Fibroblast of skin of scalp (primary cell): ENCODE results near the gene SNX6.
"Not testable (repeated sequence)": the region's sequence is repeated elsewhere in the genome, so short reads cannot be mapped to it uniquely, and the experiment has no call there.

Experiments used
- DNase-seq: peaks from one replicate; pipeline ENCODE4 v3.0.0-alpha.2; 2013

SNX6 gene

DNA sequence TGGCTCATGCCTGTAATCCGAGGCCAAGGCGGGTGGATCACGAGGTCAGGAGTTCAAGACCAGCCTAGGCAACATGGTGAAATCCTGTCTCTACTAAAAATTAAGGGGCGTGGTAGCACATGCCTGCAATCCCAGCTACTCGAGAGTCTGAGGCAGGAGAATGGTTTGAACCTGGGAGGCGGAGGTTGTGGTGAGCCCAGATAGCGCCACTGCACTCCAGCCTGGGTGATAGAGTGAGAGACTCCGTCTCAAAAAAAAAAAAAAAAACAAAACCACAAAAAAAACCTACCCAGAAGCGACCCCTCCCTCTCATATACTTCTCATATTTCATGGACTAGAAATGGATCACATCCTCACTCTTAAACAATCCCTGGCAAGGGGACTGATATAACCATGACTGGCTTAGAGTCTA is 4.4 kb upstream of the SNX6 start:
- not testable (repeated sequence) for DNase-seq

DNA sequence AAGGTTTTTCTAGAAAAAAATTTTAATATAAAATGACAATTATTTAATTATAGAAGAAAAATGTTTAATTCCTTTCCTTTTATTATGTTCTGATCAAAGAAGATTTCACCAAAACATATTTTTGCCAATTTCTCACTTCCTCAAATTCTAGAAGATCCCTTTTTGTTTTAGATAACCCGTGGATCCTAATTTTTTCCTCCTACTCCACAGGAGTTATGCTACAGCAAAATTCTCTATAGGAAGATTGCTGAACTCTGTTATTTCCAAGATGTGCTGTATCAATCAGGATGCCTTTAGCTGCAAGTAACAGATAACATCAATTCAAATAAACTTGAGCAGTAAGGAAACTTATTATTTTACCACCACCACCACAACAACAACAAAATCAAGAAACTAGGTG is 3.8 kb upstream of the SNX6 start:
- DNase-seq: no peak

DNA sequence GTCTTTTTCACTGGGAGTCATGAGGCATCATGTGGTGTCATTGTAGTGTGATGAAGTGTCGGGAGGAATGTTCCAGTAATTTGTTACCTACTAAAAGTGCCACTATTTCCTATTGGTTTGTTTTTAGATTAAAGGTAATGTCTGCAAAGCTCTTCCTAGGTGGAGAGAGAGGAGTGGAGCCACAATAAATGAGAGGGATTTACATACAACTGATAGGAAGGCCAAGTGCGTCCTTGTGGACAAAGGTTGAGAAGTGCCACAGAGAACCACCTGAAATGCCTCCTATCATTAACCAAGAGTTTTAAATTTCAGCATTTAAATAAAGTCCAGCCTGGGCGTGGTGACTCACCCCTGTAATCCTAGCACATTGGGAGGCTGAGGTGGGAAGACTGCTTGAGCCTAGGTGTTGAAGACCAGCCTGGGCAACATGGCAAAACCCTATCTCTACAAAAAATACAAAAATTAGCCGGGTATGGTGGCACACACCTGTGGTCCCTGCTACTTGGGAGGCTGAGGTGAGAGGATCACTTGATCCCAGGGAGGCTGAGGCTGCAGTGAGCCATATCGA is 2.5 kb upstream of the SNX6 start:
- DNase-seq: no peak

DNA sequence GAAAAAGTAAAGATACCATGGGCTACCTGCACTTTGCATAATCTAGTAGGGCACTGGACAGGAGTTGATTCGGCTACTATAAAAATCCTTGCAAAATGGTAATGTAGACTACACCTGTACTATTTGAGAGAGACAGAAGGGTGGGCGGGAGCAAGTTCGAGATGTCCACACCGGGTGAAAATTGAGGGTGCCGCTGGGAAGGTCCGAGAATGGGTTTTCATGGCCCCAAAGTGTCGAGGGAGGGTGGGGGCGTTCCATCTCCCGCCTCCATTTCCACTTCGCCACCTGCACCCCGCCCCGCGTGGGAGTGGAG is 648 bp downstream of the SNX6 start:
- DNase-seq: no peak

DNA sequence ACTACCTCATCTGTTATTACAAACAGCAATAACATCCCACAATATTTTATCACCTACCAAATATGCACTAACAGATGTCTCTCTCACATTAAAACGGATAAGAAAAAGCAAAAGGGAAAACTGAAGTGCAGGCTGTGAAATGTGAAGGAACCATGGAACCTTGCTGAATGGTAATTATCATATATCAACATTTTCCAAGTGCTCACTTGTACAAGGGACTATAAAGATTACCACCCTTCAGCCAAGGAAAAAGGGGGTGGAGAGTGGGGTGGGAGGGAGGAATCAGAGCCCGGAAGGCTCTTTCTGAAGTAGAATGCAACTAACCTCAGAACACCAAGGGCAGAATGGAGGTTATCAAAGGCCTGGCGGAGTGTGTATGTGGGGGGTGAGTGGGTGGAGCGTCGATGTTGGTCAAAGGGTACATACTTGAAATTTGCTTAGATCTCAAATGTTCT is 1.2 kb downstream of the SNX6 start:
- DNase-seq: no peak

DNA sequence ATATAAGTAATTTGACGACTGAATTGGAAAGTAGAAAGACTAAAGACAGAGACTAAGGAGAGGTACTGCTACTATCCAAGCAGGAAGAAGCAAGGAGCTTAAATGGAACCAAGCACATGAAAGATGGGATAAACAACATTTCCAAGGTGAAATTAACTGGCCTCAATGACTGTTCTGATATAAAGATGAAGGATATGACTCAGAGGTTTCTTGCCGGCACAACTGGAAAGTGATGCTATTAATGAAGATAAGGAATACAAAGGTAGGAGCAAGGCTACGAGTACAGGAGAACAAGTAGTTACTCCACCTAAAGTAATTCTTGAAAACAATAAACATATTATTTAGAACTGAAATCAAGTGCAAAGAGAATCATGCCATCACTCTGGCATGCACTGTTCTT is 6.4 kb downstream of the SNX6 start:
- no peak for DNase-seq

DNA sequence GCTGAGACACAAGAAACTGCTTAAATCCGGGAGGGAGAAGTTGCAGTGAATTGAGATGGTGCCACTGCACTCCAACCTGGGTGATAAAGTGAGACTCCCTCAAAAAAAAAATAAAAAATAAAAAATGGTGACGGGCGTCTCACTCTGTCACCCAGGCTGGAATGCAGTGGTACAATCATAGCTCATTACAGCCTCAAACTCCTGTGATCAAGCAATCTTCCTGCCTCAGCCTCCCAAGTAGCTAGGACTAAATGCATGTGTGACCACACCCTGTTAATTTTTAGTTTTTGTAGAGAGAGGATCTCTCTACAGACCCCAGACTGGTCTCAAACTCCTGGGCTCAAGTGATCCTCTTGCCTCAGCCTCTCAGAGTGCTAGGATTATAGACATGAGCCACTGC is 9.1 kb downstream of the SNX6 start:
- DNase-seq: no peak

DNA sequence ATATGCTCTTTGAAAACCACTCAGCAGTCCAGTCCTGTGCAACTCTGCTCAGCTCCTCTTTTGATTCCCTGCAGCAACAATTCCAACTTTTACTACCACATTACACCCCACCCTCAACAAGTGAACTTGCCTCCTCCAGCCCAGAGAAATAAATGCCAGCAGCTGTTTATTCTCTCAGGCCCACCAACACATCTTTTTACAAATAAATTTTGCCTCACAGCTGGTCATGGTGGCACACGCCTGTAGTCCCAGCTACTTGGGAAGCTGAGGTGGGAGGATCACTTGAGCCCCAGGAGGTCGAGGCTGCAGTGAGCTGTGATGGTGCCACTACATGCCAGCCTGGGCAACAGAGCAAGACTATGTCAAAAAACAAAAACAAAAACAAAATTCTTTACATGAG is 9.8 kb downstream of the SNX6 start:
- DNase-seq: no peak

DNA sequence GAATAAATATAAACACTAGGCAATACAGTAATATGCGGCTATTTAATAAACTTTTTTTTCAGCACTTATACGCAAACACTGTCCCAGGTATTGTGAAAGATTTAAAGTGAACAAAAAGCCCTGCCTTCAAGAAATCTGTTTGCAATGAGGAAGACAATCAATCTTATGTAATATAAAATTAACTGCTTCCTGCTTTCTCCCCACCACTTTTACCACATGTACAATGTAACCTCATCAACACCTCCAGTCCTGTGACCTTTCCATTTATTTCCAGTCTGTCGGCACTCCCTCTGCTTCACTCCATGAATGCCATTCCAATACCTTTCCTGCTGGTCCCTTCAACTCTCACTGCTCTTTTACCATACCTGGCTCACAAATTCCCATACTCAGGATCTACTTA is 10.5 kb downstream of the SNX6 start:
- no peak for DNase-seq

DNA sequence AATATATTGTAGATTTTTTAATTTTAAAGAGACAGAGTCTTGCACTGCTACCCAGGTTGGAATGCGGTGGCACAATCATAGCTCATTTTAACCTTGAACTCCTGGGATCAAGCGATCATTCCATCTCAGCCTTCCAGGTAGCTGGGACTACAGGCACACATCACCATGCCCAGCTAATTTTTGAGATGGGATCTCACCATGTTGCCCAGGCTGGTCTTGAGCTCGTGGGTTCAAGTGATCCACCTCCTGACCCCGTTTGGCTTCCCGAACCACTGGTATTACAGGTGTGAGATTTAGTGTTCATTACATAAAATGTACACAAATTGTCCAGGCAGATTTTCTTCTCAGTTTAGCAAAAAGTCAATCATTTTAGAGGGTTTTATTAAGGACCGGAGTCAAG is 13.6 kb downstream of the SNX6 start:
- DNase-seq: no peak

DNA sequence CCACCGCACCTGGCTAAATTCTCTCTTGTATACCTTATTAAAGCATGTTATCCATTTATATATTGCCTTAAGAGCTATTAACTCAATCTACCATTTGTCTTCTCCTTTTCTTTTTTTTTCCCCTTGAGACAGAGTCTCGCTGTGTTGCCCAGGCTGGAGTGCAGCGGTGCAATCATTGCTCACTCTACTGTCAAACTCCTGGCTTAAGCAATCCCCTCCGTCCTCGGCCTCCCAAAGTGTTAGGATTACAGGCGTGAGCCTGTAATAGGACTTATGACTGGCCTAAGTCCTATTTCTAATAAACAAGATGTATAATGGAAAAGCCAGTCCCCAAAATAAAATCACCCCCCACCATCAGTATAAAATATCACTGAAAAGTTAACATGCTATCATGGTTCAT is 14.4 kb downstream of the SNX6 start:
- no peak for DNase-seq

DNA sequence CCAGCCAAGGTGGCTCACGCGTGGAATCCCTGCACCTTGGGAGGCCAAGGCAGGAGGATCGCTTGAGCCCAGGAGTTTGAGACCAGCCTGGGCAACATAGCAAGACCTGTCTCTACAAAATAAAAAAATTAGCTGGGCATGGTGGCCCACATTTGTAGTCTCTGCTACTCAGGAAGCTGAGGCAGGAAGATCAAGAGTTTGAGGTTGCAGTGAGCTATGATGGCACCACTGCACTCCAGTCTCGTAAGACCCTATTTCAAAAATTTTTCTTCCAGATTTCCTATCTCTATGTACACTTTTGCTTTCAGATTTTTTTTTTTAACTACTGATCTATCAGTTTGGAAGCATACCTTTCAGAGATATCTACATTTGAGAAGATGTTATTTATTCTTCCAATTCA is 15.3 kb downstream of the SNX6 start:
- no peak for DNase-seq

DNA sequence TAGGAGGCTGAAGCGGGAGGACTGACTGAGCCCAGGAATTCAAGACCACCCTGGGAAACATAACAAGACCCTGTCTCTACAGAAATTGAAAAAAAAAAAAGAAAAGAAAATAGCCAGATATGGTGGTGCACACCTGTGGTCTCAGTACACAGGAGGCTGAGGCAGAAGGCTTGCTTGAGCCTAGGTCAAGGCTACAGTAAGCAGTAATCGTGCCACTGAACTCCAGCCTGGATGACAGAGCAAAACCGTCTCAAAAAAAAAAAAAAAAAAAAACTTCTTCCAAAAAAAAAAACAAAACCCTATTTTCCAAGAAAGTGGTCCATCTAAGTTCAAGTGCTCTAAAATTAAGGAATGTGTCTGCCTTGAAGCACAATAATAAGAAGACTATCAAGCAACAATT is 19.8 kb downstream of the SNX6 start:
- DNase-seq: no peak

DNA sequence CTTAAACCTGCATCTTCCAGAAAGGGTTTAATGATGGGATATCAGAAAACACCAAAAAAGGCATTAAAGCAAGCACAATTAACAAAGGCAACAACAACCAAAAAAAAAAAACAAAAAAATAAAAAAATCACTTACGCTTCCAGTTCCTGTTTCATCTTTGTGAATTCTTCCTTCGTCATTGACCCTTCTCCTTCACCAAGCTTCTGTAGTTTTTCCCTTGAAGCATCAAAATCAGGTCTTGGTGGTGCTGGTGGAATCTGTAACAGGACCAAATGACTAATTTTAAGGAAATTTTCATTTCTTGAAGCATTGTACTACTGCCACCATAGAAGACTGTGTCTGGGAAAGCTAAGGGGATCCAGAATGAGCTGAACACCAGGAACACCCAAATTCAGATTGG is 24.5 kb downstream of the SNX6 start:
- no peak for DNase-seq

DNA sequence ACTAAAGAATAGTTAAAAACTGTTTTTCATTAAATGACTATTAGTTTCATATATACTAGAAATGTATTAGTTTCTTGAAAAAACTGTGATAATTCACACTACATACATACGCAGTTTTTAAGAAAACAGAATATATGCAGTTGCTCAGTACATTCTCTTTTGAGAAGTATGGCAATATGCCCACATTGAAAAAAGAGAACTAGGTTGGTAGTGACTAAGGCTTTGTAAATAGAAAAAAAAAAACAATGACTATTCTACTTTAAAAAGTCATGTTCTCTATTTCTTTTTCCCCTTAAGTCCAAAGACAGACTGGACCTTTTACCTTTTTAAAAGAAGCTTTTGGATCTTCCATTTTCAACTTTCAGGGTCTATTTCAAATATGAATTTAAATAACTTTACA is 25.0 kb downstream of the SNX6 start:
- DNase-seq: no peak

DNA sequence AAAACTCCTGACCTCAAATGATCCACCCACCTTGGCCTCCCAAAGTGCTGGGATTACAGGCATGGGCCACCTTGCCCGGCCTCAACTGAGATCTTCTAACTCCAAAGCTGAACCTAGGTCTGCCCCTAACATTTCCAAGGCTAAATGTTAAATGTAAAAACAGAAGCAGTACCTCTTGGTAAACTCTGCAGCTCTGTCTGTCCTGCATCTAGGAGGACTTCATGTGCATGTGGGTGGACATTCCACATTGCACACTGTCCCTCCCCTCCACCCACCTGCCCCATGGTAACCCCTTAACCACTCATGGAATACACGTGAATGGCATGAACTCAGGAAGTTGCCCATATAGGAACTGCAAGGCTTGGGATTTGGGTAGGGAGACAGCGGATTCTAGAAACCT is 33.1 kb downstream of the SNX6 start:
- DNase-seq: no peak

DNA sequence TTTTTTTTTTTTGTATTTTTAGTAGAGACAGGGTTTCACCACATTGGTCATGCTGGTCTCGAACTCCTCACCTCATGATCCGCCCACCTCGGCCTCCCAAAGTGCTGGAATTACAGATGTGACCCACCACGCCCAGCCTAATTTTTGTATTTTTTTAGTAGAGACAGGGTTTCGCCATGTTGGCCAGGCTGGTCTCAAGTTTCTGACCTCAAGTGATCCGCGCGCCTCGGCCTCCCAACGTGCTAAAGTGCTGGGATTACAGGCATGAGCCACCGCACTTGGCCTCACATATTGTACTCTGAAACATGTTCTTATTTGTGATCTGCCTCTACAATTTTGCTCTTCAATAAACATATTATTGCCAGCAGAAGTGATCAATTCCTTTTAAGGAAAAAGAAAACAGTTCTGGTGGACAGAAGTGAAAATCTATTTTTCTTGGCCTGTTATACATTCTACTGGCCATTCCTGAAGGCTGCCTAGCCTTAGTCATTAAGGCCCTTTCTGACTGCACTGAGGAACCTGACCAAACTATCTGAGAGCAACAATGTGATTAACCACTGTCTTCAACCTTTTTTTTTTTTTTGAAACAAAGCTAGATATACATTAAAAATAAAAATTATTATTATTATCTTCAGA is 36.1 kb downstream of the SNX6 start:
- peak; percentile 86 for DNase-seq

DNA sequence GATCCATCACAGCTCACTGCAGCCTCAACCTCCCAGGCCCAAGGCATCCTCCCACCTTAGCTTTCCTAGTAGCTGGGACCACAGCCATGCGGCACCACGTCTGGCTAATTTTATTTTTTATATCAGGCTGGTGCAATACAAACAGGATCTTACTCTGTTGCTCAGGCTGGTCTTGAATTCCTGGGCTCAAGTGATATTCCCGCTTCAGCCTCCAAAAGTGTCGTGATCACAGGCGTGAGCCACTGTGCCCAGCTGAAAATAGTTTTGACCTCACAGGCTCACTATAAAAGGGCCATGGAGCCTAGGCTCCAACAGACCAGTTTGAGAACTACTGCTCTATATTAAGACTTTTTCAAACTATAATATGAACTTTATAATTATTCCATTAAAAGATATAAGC is 37.3 kb downstream of the SNX6 start:
- DNase-seq: no peak

DNA sequence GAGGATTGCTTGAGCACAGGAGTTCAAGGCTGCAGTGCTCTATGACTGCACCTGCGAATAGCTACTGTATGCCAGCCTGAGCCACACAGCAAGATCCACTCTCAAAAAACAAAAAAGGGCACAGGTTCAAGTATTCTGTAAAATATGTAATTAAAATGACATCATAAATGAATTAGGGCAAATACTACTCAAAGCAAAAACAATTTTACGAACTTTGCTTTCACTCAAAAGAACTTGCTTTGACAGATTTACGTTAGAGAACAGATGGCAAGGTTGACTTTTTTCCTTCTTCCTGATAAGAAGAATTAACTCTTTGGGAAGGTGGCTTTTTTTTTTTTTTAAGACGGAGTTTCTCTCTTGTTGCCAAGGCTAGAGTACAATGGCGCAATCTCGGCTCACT is 46.4 kb downstream of the SNX6 start:
- no peak for DNase-seq

DNA sequence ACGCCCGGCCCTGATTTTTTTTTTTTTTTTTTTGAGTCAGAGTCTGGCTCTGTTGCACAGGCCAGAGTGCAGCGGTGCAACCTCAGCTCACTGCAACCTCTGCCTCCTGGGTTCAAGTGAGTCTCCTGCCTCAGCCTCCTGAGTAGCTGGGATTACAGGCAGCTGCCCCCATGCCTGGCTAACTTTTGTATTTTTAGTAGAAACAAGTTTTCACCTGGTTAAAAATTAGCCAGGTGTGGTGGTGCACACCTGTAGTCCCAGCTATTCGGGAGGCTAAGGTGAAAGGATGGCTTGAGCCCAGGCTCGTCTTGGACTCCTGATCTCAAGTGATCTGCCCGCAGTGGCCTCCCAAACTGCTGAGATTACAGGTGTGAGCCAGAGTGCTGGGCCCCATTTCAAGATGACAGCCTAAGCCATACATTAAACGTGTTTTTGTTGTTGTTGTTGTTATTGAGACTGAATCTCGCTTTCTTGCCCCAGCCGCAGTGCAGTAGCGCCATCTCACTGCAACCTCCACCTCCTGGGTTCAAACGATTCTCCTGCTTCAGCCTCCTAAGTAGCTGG is 47.7 kb downstream of the SNX6 start:
- no peak for DNase-seq

DNA sequence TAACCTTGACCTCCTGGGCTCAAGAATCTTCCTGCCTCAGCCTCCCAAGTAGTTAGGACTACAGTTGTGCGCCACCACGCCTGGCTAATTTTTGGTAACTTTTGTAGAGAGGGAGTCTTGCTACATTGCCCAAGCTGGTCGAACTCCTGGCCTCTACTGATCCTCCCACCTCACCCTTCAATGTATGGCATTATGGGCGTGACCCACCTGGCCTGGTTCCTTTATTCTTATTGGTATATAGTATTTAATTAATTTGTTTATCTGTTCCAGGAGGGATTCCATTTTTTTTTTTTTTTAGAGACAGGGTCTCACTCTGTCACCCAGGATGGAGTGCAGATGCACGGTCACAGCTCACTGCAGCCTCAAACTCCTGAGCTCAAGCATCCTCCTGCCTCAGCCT is 49.6 kb downstream of the SNX6 start:
- DNase-seq: no peak

DNA sequence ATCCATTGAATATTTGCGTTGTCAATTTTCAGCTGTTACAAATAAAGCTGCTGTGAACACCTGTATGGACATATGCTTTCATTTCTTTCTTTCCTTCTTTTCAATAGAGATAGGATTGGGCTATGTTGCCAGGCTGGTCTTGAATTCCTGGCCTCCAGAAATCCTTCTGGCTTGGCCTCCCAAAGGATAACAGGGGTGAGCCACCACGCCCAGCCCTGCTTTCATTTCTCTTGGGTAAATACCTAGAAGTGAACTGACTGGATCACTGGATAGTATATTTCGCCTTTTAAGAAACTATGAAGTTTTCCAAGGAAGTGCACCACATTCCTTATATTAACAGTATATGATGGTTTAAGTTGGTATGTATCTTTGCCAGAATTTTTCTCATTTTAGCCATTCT is 58.2 kb downstream of the SNX6 start:
- DNase-seq: no peak

DNA sequence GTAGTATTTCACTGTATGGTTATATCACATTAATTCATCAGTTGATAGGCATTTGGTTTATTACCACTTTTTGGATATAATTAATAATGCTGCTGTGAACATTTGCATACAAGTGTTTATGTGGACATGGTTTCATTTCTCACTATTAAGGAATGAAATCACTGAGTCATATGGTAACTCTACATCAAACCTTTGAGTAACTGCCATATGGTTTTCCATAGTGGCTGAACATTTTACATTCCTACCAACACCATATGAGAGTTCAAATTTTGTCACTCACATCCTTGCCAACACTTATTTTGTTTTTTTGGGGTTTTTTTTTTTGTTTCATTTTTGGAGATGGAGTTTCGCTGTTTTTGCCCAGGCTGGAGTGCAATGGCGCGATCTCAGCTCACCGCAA is 60.2 kb downstream of the SNX6 start:
- peak; percentile 32 for DNase-seq

DNA sequence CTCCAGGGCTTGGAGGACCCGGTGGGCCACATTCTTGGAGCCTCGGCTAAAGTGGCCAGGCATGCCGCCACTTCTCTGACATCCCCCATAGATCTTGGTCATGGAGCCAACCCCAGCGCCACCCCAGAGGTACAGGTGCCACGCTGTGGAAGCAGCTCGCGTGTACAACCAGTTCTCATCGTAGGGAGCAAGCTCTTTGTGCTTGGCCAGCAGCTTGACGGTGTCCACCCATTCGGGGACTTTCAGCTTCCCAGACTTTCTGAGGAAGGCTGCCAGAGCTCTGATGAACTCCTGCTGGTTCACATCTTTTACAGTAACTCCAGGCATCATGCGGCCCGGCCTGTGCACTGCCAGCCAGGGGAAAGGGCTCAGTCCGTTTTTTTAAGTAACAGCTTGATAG is 61.1 kb downstream of the SNX6 start:
- no peak for DNase-seq

DNA sequence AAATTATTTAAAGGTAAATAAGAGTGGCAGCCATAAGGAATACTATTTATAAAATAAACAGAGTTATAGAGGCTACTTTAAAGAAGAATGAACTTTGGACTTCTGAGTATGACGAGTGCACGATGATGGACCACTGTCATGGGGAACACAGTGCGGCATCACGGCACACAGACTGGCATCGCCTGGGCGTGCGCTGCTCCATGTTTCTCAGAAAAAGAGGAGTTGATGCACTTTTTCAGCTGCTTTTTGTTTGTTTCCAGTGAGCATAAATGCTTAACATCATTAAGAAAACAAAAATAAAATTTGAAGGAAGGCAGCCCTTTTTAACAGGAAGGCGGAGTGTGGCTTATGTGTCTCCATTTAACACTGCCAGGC is 67.2 kb downstream of the SNX6 start:
- no peak for DNase-seq
